Fibroblast of lung (primary cell): Measurements from ENCODE around the gene ZBTB16. TPM values are rescaled to one million over a fixed set of nuclear protein-coding genes. Genes with fewer than 3 reads are reported as not detected.

Experiments
- DNase-seq, 2 donors: peaks; one replicate each; pipeline versions ENCODE4 v3.0.0 to v3.0.0-alpha.2; 2010; ENCODE audit warnings: low read depth in 2 of 2
- H2AFZ ChIP-seq: 2 replicates; pipeline ENCODE4 v1.5.1; 2012; ENCODE audit warnings: low read length, control low read depth, inconsistent platforms
- H3K27ac ChIP-seq: 2 replicates; pipeline ENCODE4 v1.5.1; 2011; ENCODE audit warnings: low read length, control low read depth; ENCODE audit not compliant: insufficient read depth
- H3K27me3 ChIP-seq: 2 replicates; pipeline ENCODE4 v1.5.1; 2011; ENCODE audit warnings: mild to moderate bottlenecking, low read length; ENCODE audit not compliant: control insufficient read depth, insufficient read depth
- H3K36me3 ChIP-seq: 2 replicates; pipeline ENCODE4 v1.5.1; 2011; ENCODE audit warnings: low read length; ENCODE audit not compliant: control insufficient read depth, insufficient read depth
- H3K4me1 ChIP-seq: 2 replicates; pipeline ENCODE4 v1.5.1; 2011; ENCODE audit warnings: low read length; ENCODE audit not compliant: control insufficient read depth, insufficient read depth; ENCODE audit errors: extremely low read depth
- H3K4me2 ChIP-seq: 2 replicates; pipeline ENCODE4 v1.5.1; 2011; ENCODE audit warnings: low read length, control low read depth; ENCODE audit not compliant: insufficient read depth; ENCODE audit errors: extremely low read depth
- H3K4me3 ChIP-seq, 4 experiments: fragments of 200-600 bp in 1 of 4; sonication (generic) in 1 of 4; replicated peaks in 1 of 4; 2 replicates each; pipeline ENCODE4 v1.5.1; 2011 to 2016; ENCODE audit warnings: low read length in 4 of 4, low read depth in 3 of 4, mild to moderate bottlenecking in 3 of 4, control low read depth in 2 of 4, inconsistent platforms in 1 of 4, mixed read lengths in 1 of 4; ENCODE audit not compliant: insufficient read depth in 1 of 4; ENCODE audit errors: control extremely low read depth in 1 of 4
- H3K79me2 ChIP-seq: 2 replicates; pipeline ENCODE4 v1.5.1; 2012; ENCODE audit warnings: mild to moderate bottlenecking, low read length, inconsistent platforms; ENCODE audit not compliant: control insufficient read depth, insufficient read depth
- H3K9ac ChIP-seq: 2 replicates; pipeline ENCODE4 v1.5.1; 2011; ENCODE audit warnings: mild to moderate bottlenecking, low read length, control low read depth; ENCODE audit not compliant: insufficient read depth
- H3K9me3 ChIP-seq: 2 replicates; pipeline ENCODE4 v1.5.1; 2012; ENCODE audit warnings: low read depth, low read length; ENCODE audit not compliant: control insufficient read depth, insufficient read depth
- H4K20me1 ChIP-seq: 2 replicates; pipeline ENCODE4 v1.5.1; 2011; ENCODE audit warnings: low read length; ENCODE audit not compliant: control insufficient read depth, insufficient read depth; ENCODE audit errors: extremely low read depth
- CTCF ChIP-seq, 2 donors: IDR thresholded peaks in 1 of 2; conservative IDR thresholded peaks in 1 of 2; 1 replicate in 1 of 2; 2 replicates in 1 of 2; pipeline ENCODE4 v1.5.1; 2011 to 2012; ENCODE audit warnings: low read length in 2 of 2, control low read depth in 1 of 2, inconsistent platforms in 1 of 2, low read depth in 1 of 2, mild to moderate bottlenecking in 1 of 2
- EZH2 ChIP-seq: IDR thresholded peaks from 2 replicates; pipeline ENCODE4 v1.5.1; 2012; ENCODE audit warnings: low read length, control low read depth, mild to moderate bottlenecking; ENCODE audit errors: missing control alignments
- polyA plus RNA-seq, 2 donors: library from polyadenylated mRNA; depleted of rRNA in 1 of 2; stranded (reverse) in 1 of 2; unstranded in 1 of 2; fragments of >200 nt; gene quantifications; 2 replicates each; pipeline ENCODE4 v1.2.1, GENCODE V29; 2011 to 2012; ENCODE audit warnings: missing spikeins in 1 of 2
- total RNA-seq: library from RNA; depleted of rRNA; stranded (reverse); fragments of >200 nt; gene quantifications from 2 replicates; pipeline ENCODE4 v1.2.1, GENCODE V29; 2014

Gene ZBTB16
- total and polyA plus RNA-seq, 2 donors (not counting 1 experiment from before 2014, with no cell fraction given): not detected

DNA sequence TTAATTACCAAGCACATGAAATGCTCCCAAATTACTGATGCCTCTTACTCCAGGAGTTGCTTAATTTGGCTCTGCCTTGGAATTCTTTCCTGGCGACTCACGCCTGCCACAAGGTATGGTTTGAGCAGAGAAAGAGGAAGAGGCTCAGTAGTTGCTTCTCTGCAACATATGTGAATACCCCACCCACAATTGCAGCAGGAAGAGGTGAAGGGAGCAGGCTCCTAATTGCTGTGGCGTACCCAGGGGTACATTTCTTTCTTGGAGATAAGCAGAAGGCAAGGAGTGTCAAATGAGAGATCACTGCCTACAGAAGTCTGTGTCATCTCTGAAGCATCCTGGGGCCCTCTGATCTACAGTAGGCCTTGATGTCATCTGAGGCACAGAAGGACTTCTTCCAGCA, 226.1 kb downstream of the ZBTB16 start:
- Histone ChIP-seq H3K9me3 (no peaks in the 10 kb centered on the region), H3K27ac (no peak overlapping the region), H3K27me3 (no peaks in the 10 kb centered on the region), H3K4me3 (no peak overlapping the region), H3K4me2 (no peak overlapping the region), H4K20me1 (no peaks in the 10 kb centered on the region), H3K9ac (no peak overlapping the region), H3K4me1 (peaks cover 7% of the 10 kb centered on the region), H2AFZ (no peak overlapping the region), H3K36me3 (no peaks in the 10 kb centered on the region), H3K79me2 (no peaks in the 10 kb centered on the region)
- DNase-seq: peak; percentile 67 to 77
- TF ChIP-seq CTCF (conservative IDR thresholded peaks at IDR 0.05 in 1 of 2, IDR thresholded peaks at IDR 0.05 in 1 of 2; ENCODE audit: low read depth in 1 of 2, low read length in 2 of 2): no peak
- no peak for TF ChIP-seq EZH2

- Histone ChIP-seq H3K4me3 (no peak overlapping the region), H3K9ac (no peak overlapping the region), H3K4me1 (peaks cover 6% of the 10 kb centered on the region), H3K9me3 (no peaks in the 10 kb centered on the region), H4K20me1 (no peaks in the 10 kb centered on the region), H2AFZ (no peak overlapping the region), H3K27me3 (no peaks in the 10 kb centered on the region), H3K27ac (no peak overlapping the region), H3K4me2 (no peak overlapping the region), H3K79me2 (no peaks in the 10 kb centered on the region), H3K36me3 (no peaks in the 10 kb centered on the region)
- no peak for TF ChIP-seq CTCF (conservative IDR thresholded peaks at IDR 0.05 in 1 of 2, IDR thresholded peaks at IDR 0.05 in 1 of 2; ENCODE audit: low read depth in 1 of 2, low read length in 2 of 2)
- TF ChIP-seq EZH2: no peak
- no peak for DNase-seq
Observed at GRCh38 chr11:114286229-114286628, 226.7 kb downstream of the ZBTB16 start.

GRCh38 chr11:114287154-114287553, 227.6 kb downstream of the ZBTB16 start:
- no peaks in the 10 kb centered on the region for H3K79me2 ChIP-seq
- H3K27ac ChIP-seq: no peak overlapping the region
- H3K9me3 ChIP-seq: no peaks in the 10 kb centered on the region
- H3K4me3 ChIP-seq: no peak overlapping the region
- peaks cover 10% of the 10 kb centered on the region for H3K4me1 ChIP-seq
- no peak for DNase-seq
- TF ChIP-seq EZH2: no peak
- TF ChIP-seq CTCF (conservative IDR thresholded peaks at IDR 0.05 in 1 of 2, IDR thresholded peaks at IDR 0.05 in 1 of 2; ENCODE audit: low read depth in 1 of 2, low read length in 2 of 2): no peak
- no peaks in the 10 kb centered on the region for H3K27me3 ChIP-seq
- no peaks in the 10 kb centered on the region for H4K20me1 ChIP-seq
- H3K9ac ChIP-seq: no peak overlapping the region
- no peaks in the 10 kb centered on the region for H3K36me3 ChIP-seq
- H3K4me2 ChIP-seq: no peak overlapping the region
- H2AFZ ChIP-seq: no peak overlapping the region
